ENCODE data around the gene GAS2L1.

GAS2L1 gene

GRCh38 chr22:29337631-29338284 lies 31.3 kb downstream of the GAS2L1 start:
- TF ChIP-seq, protein P1, sequence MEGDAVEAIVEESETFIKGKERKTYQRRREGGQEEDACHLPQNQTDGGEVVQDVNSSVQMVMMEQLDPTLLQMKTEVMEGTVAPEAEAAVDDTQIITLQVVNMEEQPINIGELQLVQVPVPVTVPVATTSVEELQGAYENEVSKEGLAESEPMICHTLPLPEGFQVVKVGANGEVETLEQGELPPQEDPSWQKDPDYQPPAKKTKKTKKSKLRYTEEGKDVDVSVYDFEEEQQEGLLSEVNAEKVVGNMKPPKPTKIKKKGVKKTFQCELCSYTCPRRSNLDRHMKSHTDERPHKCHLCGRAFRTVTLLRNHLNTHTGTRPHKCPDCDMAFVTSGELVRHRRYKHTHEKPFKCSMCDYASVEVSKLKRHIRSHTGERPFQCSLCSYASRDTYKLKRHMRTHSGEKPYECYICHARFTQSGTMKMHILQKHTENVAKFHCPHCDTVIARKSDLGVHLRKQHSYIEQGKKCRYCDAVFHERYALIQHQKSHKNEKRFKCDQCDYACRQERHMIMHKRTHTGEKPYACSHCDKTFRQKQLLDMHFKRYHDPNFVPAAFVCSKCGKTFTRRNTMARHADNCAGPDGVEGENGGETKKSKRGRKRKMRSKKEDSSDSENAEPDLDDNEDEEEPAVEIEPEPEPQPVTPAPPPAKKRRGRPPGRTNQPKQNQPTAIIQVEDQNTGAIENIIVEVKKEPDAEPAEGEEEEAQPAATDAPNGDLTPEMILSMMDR (IDR thresholded peaks at IDR 0.05; ENCODE audit: control insufficient read depth, extremely low read depth, insufficient read depth), result no peak
- DNase-seq (ENCODE audit: low read depth), result no peak
- no peak overlapping the region for H3K4me3 ChIP-seq (ENCODE audit: low read depth, low read length)

DNA sequence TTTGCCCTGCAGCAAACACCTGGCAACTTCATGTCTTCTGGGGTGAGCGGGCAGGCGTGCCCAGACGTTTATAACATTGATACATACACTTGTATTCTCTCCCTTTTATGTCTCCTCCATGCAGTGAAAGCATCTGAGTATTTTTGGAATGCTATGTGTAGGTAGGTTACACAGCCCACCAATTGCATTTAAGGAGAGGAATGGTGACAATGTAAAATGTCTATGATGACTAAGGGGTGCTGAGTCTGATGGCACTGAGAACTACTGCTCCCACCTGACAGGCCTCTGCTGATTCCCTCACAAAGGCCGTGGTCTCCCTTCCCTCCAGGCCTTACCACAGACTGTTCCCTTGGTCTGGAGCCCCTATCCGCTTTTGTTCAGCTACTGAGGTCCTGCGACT lies 31.9 kb downstream of the GAS2L1 start:
- TF ChIP-seq, protein P1 (IDR thresholded peaks at IDR 0.05; ENCODE audit: control insufficient read depth, extremely low read depth, insufficient read depth), result no peak
- H3K4me3 ChIP-seq (ENCODE audit: low read depth, low read length), result no peak overlapping the region
- no peak for DNase-seq (ENCODE audit: low read depth)

DNA sequence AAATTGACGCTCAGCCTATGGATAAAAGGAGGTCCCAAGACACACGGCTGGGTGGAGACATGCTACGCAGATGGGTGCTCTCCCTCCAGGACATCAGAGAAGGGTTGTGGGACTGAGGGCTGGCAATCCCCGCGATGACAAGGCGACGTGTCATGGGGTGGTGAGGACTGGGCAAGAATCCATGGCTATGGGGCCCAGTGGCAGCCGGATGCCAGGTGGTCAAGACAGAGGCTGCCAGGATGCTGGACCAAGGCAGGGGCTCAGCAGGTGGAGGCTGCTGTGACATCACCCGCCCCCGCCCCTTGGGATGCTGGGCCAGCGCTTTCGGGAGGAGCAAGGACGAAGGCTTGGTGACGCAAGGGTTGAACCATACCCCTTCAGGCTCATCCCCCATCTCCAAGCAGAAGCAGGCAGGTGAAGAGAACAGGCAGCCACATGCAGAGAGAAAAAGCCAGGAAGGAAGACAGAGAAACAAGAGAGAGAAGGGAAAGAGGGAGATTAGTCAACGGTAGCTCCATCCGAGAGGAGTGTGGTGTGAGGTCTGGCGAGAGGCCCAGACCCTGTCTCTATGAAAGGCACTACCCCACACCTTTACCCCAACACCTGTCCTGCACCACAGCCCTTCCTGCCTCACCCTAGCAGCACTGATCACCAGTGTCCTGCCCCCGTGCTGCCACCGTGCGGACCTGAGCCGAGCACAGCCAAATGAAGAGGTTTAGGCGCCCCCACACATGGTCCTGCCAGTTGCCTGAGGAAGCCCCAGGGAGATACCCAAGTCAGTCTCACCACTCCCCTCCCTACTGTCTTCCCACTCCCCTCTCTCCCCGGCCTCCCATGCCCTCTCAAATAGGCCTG lies 33.2 kb downstream of the GAS2L1 start:
- no peak overlapping the region for H3K4me3 ChIP-seq (ENCODE audit: low read depth, low read length)
- TF ChIP-seq, protein P1 (IDR thresholded peaks at IDR 0.05; ENCODE audit: control insufficient read depth, extremely low read depth, insufficient read depth), result no peak
- DNase-seq (ENCODE audit: low read depth), result no peak

DNA sequence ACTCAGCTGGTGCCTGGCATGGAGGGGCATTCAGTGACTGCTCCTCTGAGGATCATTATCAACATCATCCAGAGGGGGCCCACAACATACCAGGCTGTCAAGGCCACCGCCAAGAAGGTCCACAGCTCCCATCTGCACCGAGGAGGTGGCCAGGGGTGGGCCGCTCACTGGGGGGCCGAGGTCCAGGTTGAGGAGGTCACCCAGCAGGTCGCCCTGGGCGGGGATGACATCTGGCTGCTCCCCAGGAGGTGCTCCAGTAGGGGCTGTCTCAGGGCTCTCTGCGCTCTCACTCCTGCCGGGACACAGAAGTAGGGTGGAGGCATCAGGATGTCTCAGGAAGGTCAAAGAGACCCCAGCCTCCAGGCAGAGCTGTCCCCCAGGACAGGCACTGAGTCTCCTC lies 34.1 kb downstream of the GAS2L1 start:
- no peak for DNase-seq (ENCODE audit: low read depth)
- TF ChIP-seq, protein P1 (IDR thresholded peaks at IDR 0.05; ENCODE audit: control insufficient read depth, extremely low read depth, insufficient read depth), result no peak
- no peak overlapping the region for H3K4me3 ChIP-seq (ENCODE audit: low read depth, low read length)

DNA sequence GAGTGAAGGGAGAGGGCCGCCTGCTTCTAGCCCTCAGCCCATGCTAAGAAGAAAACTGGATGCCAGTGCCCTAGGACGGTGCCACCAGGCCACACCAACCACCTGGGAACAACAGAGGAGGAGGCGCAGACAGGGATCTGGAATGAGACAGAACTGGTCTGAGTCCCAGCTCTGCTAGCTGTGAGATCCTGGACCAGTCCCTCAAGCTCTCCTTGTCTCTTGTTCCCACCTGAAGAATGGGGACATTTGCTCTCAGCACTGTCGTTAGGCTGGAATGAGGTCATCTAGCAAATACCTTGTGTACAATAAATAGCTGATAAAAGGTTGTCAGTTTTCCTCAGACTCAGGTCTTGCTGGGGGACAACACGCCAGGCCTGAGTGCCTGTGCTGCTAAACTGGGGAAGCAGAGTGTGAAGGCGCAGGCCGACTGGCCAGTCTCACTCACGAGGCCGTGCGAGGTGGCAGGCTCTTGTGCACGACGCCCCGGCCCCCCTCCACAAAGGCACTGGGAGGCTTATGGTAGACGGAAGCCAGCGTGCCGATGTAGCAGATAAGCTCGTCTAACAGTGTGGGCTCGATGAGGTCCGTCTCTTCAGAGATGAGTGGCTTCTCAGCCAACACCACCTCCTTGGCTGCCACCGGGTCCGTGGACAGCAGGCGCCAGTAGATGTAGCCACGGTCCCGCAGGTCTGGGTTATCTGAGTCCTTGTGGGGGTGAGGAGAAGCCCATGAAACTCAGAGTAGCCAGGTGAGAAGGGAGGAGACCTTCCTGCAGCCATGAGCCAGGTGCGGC lies 34.8 kb downstream of the GAS2L1 start:
- TF ChIP-seq, protein P1 (IDR thresholded peaks at IDR 0.05; ENCODE audit: control insufficient read depth, extremely low read depth, insufficient read depth), result no peak

DNA sequence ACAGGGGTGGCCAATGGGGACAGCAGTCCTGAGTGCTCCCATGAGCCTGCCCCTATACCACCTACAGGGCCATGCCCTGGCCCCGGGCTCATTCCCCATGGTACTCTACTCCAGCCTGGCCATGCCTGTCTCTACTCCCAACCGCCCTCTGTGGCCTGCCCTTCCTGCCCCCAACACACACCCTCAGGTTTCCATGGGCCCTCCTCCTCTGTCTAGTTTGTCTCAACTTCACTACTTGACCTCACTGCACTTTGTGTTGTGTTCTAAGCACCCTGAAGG lies 35.3 kb downstream of the GAS2L1 start:
- TF ChIP-seq, protein P1 (IDR thresholded peaks at IDR 0.05; ENCODE audit: control insufficient read depth, extremely low read depth, insufficient read depth), result no peak
- DNase-seq (ENCODE audit: low read depth), result no peak
- no peak overlapping the region for H3K4me3 ChIP-seq (ENCODE audit: low read depth, low read length)

More for the DNA sequence above, 34.8 kb downstream of the GAS2L1 start:
- H3K4me3 ChIP-seq (ENCODE audit: low read depth, low read length), result no peak overlapping the region
- no peak for DNase-seq (ENCODE audit: low read depth)

All from LNCaP clone FGC (cell line).